B cell (primary cell): ENCODE measurements around the gene C6orf15. TPM values are rescaled to one million over a fixed set of nuclear protein-coding genes. Genes with fewer than 3 reads are reported as not detected.

ENCODE experiments used
- ATAC-seq: fragments of 200-7000 bp; cut with Tn5 transposase; one replicate; pipeline ENCODE4 v1.10.0; 2021; ENCODE audit warnings: low read depth, mild to moderate bottlenecking, moderate number of reproducible peaks, moderate library complexity
- CTCF ChIA-PET: fragments of 350-600 bp; sonication (Branson Sonifier 250); formaldehyde crosslinking; loops from one replicate; lab custom pipeline; 2021; ENCODE audit warnings: antibody characterized with exemption, inconsistent platforms; lab: Charles Lee
- POLR2A ChIA-PET: fragments of 350-600 bp; sonication (Branson Sonifier 250); formaldehyde crosslinking; loops from one replicate; lab custom pipeline; 2021; ENCODE audit warnings: antibody characterized with exemption; lab: Charles Lee
- DNase-seq: peaks from one replicate; pipeline ENCODE4 v3.0.0; 2013
- H2AFZ ChIP-seq: 2 replicates; pipeline ENCODE4 v1.6.1; 2012; ENCODE audit warnings: mild to moderate bottlenecking, low read depth, low read length; ENCODE audit not compliant: insufficient read depth, poor library complexity, severe bottlenecking
- H3K27ac ChIP-seq, 2 donors: 1 replicate in 1 of 2; 2 replicates in 1 of 2; pipeline ENCODE4 v1.5.1; 2012 to 2013; ENCODE audit warnings: low read length in 2 of 2, mild to moderate bottlenecking in 2 of 2, moderate library complexity in 1 of 2
- H3K27me3 ChIP-seq, 4 experiments: fragments of 200-600 bp in 1 of 4; sonication (generic) in 1 of 4; replicated peaks in 1 of 4; 1 replicate in 2 of 4; 2 replicates in 2 of 4; pipeline versions ENCODE4 v1.6.1 to v1.7.0; 2013 to 2016; ENCODE audit warnings: low read length in 3 of 4, mild to moderate bottlenecking in 2 of 4, mixed read lengths in 1 of 4, moderate library complexity in 1 of 4; ENCODE audit not compliant: insufficient read depth in 4 of 4, control insufficient read depth in 3 of 4; ENCODE audit errors: control extremely low read depth in 1 of 4
- H3K36me3 ChIP-seq, 2 experiments: replicated peaks in 1 of 2; 1 replicate in 1 of 2; 2 replicates in 1 of 2; pipeline versions ENCODE4 v1.6.1 to v1.7.1; 2013; ENCODE audit warnings: low read length in 1 of 2; ENCODE audit not compliant: insufficient read depth in 2 of 2, control insufficient read depth in 1 of 2; ENCODE audit errors: control extremely low read depth in 1 of 2, extremely low read depth in 1 of 2
- H3K4me1 ChIP-seq, 2 donors: fragments of 200-600 bp in 1 of 2; sonication (generic) in 1 of 2; 1 replicate in 1 of 2; 2 replicates in 1 of 2; pipeline versions ENCODE4 v1.5.1 to v1.6.1; 2013 to 2017; ENCODE audit warnings: low read length in 2 of 2; ENCODE audit not compliant: control insufficient read depth in 2 of 2, insufficient read depth in 2 of 2
- H3K4me2 ChIP-seq: replicated peaks from 2 replicates; pipeline ENCODE3; 2012; ENCODE audit warnings: mild to moderate bottlenecking, low read depth, low read length; ENCODE audit not compliant: poor library complexity, severe bottlenecking
- H3K4me3 ChIP-seq, 5 experiments: fragments of 200-600 bp in 1 of 5; sonication (generic) in 1 of 5; 1 replicate in 3 of 5; 2 replicates in 2 of 5; pipeline versions ENCODE4 v1.5.1 to v1.7.0; 2011 to 2016; ENCODE audit warnings: low read length in 4 of 5, mild to moderate bottlenecking in 4 of 5, low read depth in 2 of 5, control low read depth in 1 of 5, moderate library complexity in 1 of 5; ENCODE audit not compliant: insufficient read depth in 1 of 5; ENCODE audit errors: control extremely low read depth in 1 of 5, extremely low read depth in 1 of 5
- H3K79me2 ChIP-seq: fragments of 200-600 bp; sonication (generic); one replicate; pipeline ENCODE4 v1.6.0; 2016; ENCODE audit warnings: low read length; ENCODE audit not compliant: control insufficient read depth, insufficient read depth
- H3K9ac ChIP-seq: fragments of 200-600 bp; sonication (generic); 2 replicates; pipeline ENCODE4 v1.6.1; 2017; ENCODE audit warnings: mild to moderate bottlenecking, low read length, moderate library complexity
- H3K9me3 ChIP-seq, 3 donors: one replicate each; pipeline versions ENCODE4 v1.6.1 to v1.7.1; 2013; ENCODE audit warnings: low read length in 2 of 3; ENCODE audit not compliant: control insufficient read depth in 2 of 3, insufficient read depth in 1 of 3; ENCODE audit errors: control extremely low read depth in 1 of 3
- H4K20me1 ChIP-seq: 2 replicates; pipeline ENCODE4 v1.6.0; 2012; ENCODE audit warnings: mild to moderate bottlenecking, low read length; ENCODE audit not compliant: insufficient read depth, control insufficient read depth, poor library complexity, severe bottlenecking
- H3K27ac Mint-ChIP-seq: one replicate; pipeline ENCODE4 v1.8.0; 2021; ENCODE audit warnings: mixed read lengths
- H3K27me3 Mint-ChIP-seq: one replicate; pipeline ENCODE4 v1.8.0; 2021; ENCODE audit warnings: mixed read lengths
- H3K4me1 Mint-ChIP-seq: one replicate; pipeline ENCODE4 v1.8.0; 2021; ENCODE audit warnings: mixed read lengths
- H3K4me3 Mint-ChIP-seq: one replicate; pipeline ENCODE4 v1.8.0; 2021; ENCODE audit warnings: mixed read lengths
- H3K9me3 Mint-ChIP-seq: one replicate; pipeline ENCODE4 v1.8.0; 2022; ENCODE audit warnings: mixed read lengths; ENCODE audit not compliant: insufficient read depth
- EZH2 ChIP-seq: IDR thresholded peaks from 2 replicates; pipeline ENCODE4 v1.6.1; 2012; ENCODE audit warnings: borderline replicate concordance, low read depth, mild to moderate bottlenecking, moderate library complexity, low read length; ENCODE audit not compliant: insufficient read depth, poor library complexity, severe bottlenecking
- WGBS: methylation state at CpG from one replicate; pipeline ENCODE4 v1.1.5; 2013; ENCODE audit warnings: missing lambda C conversion rate; ENCODE audit not compliant: insufficient coverage; 5-methylcytosine and 5-hydroxymethylcytosine counted together
- intact Hi-C: fragments of 100-400 bp; cut with micrococcal nuclease; formaldehyde crosslinking; loops from one replicate; pipeline ENCODE4 v1.10.0; 2022
- polyA plus RNA-seq: library from polyadenylated mRNA; depleted of rRNA; stranded (reverse); fragments of >200 nt; gene quantifications from 2 replicates; pipeline ENCODE4 v1.2.3, GENCODE V29; 2012
- total RNA-seq, 2 donors: library from RNA; stranded (reverse); fragments of 120-200 nt in 1 of 2; gene quantifications; 1 replicate in 1 of 2; 2 replicates in 1 of 2; pipeline versions ENCODE4 v1.2.3 to v1.2.4, GENCODE V29; 2013 to 2022
- TF ChIP-seq, protein P1 (sequence below): fragments of 200-600 bp; IDR thresholded peaks from one replicate; pipeline ENCODE4 v1.8.0; 2022; ENCODE audit warnings: antibody characterized with exemption, mild to moderate bottlenecking

C6orf15 gene
- total and polyA plus RNA-seq, 2 donors (not counting 1 experiment from before 2014, with no cell fraction given): not detected

DNA sequence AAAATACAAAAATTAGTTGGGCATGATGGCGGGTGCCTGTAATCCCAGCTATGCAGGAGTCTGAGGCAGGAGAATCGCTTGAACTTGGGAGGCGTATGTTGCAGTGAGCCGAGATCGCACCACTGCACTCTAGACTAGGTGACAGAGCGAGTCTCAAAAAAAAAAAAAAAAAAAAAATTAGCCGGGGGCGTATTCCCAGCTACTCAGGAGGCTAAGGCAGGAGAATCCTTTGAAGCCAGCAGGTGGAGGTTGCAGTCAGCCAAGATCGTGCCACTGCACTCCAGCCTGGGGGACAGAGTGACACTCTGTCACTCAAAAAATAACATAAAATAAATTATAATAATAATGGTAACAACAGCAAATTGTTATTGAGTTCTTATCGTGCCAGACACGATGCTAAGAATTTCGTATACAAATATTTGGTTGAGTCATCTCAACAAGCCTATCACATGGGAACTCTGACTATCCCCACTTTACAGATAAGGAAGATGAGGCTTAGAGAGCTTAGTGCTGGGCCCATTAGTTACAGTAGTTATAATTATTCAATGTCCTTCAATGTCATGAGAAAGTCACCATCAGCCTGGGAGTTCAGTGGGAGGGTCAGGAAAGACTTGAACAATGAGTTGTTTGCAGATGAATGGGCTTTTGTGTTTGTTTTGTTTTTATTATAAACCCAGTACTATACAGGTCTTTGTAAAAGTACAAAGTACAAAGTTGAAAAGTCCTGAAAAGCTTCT, 19.4 kb downstream of the C6orf15 start:
- H3K4me1 ChIP-seq: peaks cover 13 to 16% of the 10 kb centered on the region in 2 donors
- Mint-ChIP-seq H3K27me3 (no peaks in the 10 kb centered on the region), H3K4me1 (peaks cover 16% of the 10 kb centered on the region), H3K27ac (peak overlapping the region; percentile 65), H3K4me3 (no peak overlapping the region), H3K9me3 (no peaks in the 10 kb centered on the region)
- no peak overlapping the region for H3K27ac ChIP-seq
- intact Hi-C loops: no loop called here
- no peak overlapping the region for H2AFZ ChIP-seq
- no peak overlapping the region for H3K9ac ChIP-seq
- DNase-seq (no peak), ATAC-seq (no peak)
- H3K79me2 ChIP-seq: no peaks in the 10 kb centered on the region
- WGBS: 98% methylated on average over 6 of the region's 12 CpGs
- no peaks in the 10 kb centered on the region for H4K20me1 ChIP-seq
- H3K4me3 ChIP-seq: no peak overlapping the region
- no peak overlapping the region for H3K4me2 ChIP-seq
- H3K9me3 ChIP-seq: no peaks in the 10 kb centered on the region
- no peaks in the 10 kb centered on the region for H3K27me3 ChIP-seq
- CTCF ChIA-PET: interaction anchor here (0.6 to 2.2 kb wide), 7 partner anchors 9 to 271 kb away, joined by 3 to 19 read pairs (median 4); no protein-coding TSS in a partner anchor
- POLR2A ChIA-PET: interaction anchor here (0.6 kb wide), 1 partner anchor 708 kb away, joined by 3 read pairs; no protein-coding TSS in a partner anchor
- TF ChIP-seq EZH2: no peak
- TF ChIP-seq, protein P1, sequence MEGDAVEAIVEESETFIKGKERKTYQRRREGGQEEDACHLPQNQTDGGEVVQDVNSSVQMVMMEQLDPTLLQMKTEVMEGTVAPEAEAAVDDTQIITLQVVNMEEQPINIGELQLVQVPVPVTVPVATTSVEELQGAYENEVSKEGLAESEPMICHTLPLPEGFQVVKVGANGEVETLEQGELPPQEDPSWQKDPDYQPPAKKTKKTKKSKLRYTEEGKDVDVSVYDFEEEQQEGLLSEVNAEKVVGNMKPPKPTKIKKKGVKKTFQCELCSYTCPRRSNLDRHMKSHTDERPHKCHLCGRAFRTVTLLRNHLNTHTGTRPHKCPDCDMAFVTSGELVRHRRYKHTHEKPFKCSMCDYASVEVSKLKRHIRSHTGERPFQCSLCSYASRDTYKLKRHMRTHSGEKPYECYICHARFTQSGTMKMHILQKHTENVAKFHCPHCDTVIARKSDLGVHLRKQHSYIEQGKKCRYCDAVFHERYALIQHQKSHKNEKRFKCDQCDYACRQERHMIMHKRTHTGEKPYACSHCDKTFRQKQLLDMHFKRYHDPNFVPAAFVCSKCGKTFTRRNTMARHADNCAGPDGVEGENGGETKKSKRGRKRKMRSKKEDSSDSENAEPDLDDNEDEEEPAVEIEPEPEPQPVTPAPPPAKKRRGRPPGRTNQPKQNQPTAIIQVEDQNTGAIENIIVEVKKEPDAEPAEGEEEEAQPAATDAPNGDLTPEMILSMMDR: no peak
- no peaks in the 10 kb centered on the region for H3K36me3 ChIP-seq

DNA sequence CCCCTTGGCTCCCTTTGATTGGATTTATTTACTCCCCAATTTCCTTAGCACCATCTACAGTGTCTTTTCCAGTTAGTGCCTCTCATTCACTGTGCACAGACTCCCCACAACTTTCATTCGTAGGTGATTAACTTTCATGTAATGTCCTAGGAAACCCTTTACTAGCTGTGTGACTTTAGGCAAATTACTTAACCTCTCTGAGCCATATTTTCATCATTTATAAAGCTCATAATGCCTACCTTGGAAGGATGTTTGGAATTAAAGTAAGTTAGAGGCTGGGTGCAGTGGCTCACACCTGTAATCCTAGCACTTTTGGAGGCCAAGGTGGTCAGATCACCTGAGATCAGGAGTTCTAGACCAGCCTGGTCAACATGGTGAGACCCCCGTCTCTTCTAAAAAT, 20.1 kb downstream of the C6orf15 start:
- no peak overlapping the region for H3K9ac ChIP-seq
- H2AFZ ChIP-seq: no peak overlapping the region
- no CpG with 5 or more reads among the region's 2 CpGs for WGBS
- no peak overlapping the region for H3K4me3 Mint-ChIP-seq
- no peaks in the 10 kb centered on the region for H3K36me3 ChIP-seq
- DNase-seq (no peak), ATAC-seq (no peak)
- H3K4me1 Mint-ChIP-seq: peaks cover 16% of the 10 kb centered on the region
- no peaks in the 10 kb centered on the region for H3K27me3 ChIP-seq
- H3K27ac Mint-ChIP-seq: no peak overlapping the region
- no peaks in the 10 kb centered on the region for H3K9me3 Mint-ChIP-seq
- ChIA-PET CTCF (interaction anchor here (1.1 to 7.2 kb wide), 3 partner anchors 9 to 266 kb away, joined by 4 to 237 read pairs (median 7); no protein-coding TSS in a partner anchor), POLR2A (no interaction called here)
- no peak for TF ChIP-seq EZH2
- TF ChIP-seq, protein P1: no peak
- H3K4me3 ChIP-seq: no peak overlapping the region
- no peaks in the 10 kb centered on the region for H3K9me3 ChIP-seq
- H3K79me2 ChIP-seq: no peaks in the 10 kb centered on the region
- no peaks in the 10 kb centered on the region for H4K20me1 ChIP-seq
- intact Hi-C loops: no loop called here
- peaks cover 4% of the 10 kb centered on the region for H3K27me3 Mint-ChIP-seq
- H3K4me2 ChIP-seq: no peak overlapping the region
- H3K27ac ChIP-seq: no peak overlapping the region
- peaks cover 13 to 16% of the 10 kb centered on the region in 2 donors for H3K4me1 ChIP-seq
